HL-60 (cell line): ENCODE results near the gene MBD5.

Source experiments
- DNase-seq, 2 experiments: peaks; one replicate each; pipeline ENCODE4 v3.0.0-alpha.2; 2010 to 2020; ENCODE audit warnings: low read depth in 1 of 2, low spot score in 1 of 2
- H3K27ac ChIP-seq: fragments of 250-450 bp; sonication (Bioruptor Pico); replicated peaks from 2 replicates; pipeline ENCODE4 v1.5.1; 2020; ENCODE audit warnings: mild to moderate bottlenecking, moderate library complexity
- H3K27me3 ChIP-seq: fragments of 250-450 bp; sonication (Bioruptor Pico); 2 replicates; pipeline ENCODE4 v1.5.1; 2021; ENCODE audit warnings: mild to moderate bottlenecking, moderate library complexity; ENCODE audit not compliant: insufficient read depth, poor library complexity, severe bottlenecking
- H3K4me3 ChIP-seq: replicated peaks from 2 replicates; pipeline ENCODE4 v1.5.1; 2011; ENCODE audit warnings: mild to moderate bottlenecking, control low read depth, low read length; ENCODE audit not compliant: insufficient read depth
- CTCF ChIP-seq: IDR thresholded peaks from one replicate; pipeline ENCODE4 v1.5.1; 2011; ENCODE audit warnings: low read length, control low read depth, inconsistent platforms; ENCODE audit not compliant: insufficient read depth
- GABPA ChIP-seq: IDR thresholded peaks from 2 replicates; pipeline ENCODE4 v1.6.1; 2012; ENCODE audit warnings: low read depth
- POLR2AphosphoS5 ChIP-seq: IDR thresholded peaks from 2 replicates; pipeline ENCODE4 v1.6.1; 2012; ENCODE audit warnings: low read depth
- REST ChIP-seq: IDR thresholded peaks from 2 replicates; pipeline ENCODE4 v1.6.1; 2012; ENCODE audit warnings: low read depth; ENCODE audit not compliant: insufficient replicate concordance
- SPI1 ChIP-seq: IDR thresholded peaks from 2 replicates; pipeline ENCODE4 v1.6.1; 2012; ENCODE audit warnings: low read depth, mild to moderate bottlenecking, borderline replicate concordance

The MBD5 gene

GRCh38 chr2:148279216-148279615 lies 258.3 kb downstream of the MBD5 start:
- no peaks in the 10 kb centered on the region for H3K27me3 ChIP-seq
- DNase-seq: no peak
- H3K4me3 ChIP-seq: no peak overlapping the region
- no peak overlapping the region for H3K27ac ChIP-seq
- TF ChIP-seq SPI1 (no peak), REST (no peak)

- H3K4me3 ChIP-seq: no peak overlapping the region
- DNase-seq: no peak
- TF ChIP-seq REST (no peak), CTCF (no peak), POLR2AphosphoS5 (no peak), SPI1 (no peak), GABPA (no peak)
- no peak overlapping the region for H3K27ac ChIP-seq
- no peaks in the 10 kb centered on the region for H3K27me3 ChIP-seq
Observed at GRCh38 chr2:148282201-148282600, 261.3 kb downstream of the MBD5 start.

- H3K27ac ChIP-seq: no peak overlapping the region
- DNase-seq: no peak
- H3K27me3 ChIP-seq: no peaks in the 10 kb centered on the region
- no peak for TF ChIP-seq GABPA
- no peak for TF ChIP-seq REST
- TF ChIP-seq SPI1: no peak
- no peak for TF ChIP-seq POLR2AphosphoS5
- no peak for TF ChIP-seq CTCF
- H3K4me3 ChIP-seq: no peak overlapping the region
Observed at GRCh38 chr2:148292431-148292830, 271.5 kb downstream of the MBD5 start.

- no peak overlapping the region for H3K4me3 ChIP-seq
- H3K27ac ChIP-seq: no peak overlapping the region
- H3K27me3 ChIP-seq: no peaks in the 10 kb centered on the region
- no peak for TF ChIP-seq GABPA
- TF ChIP-seq CTCF: no peak
- TF ChIP-seq REST: no peak
- no peak for TF ChIP-seq SPI1
- TF ChIP-seq POLR2AphosphoS5: no peak
- no peak for DNase-seq
Observed at GRCh38 chr2:148298196-148298595, 277.3 kb downstream of the MBD5 start.
